Mesothelial cell of epicardium (in vitro differentiated cells): ENCODE data around the gene DCLK3. TPM values are rescaled to one million over a fixed set of nuclear protein-coding genes. Genes with fewer than 3 reads are reported as not detected.

Experiments used
- DNase-seq, 2 experiments: peaks; one replicate each; pipeline ENCODE4 v3.0.0; 2021; ENCODE audit warnings: low spot score in 2 of 2; ENCODE audit not compliant: unreplicated experiment in 2 of 2
- H3K27ac Mint-ChIP-seq: 2 replicates; pipeline ENCODE4 v1.8.0; 2021; ENCODE audit warnings: mixed read lengths
- H3K27me3 Mint-ChIP-seq: 2 replicates; pipeline ENCODE4 v1.8.0; 2021; ENCODE audit warnings: low read depth, mixed read lengths
- H3K36me3 Mint-ChIP-seq: 2 replicates; pipeline ENCODE4 v1.8.0; 2021; ENCODE audit warnings: mixed read lengths
- H3K4me1 Mint-ChIP-seq: 2 replicates; pipeline ENCODE4 v1.8.0; 2021; ENCODE audit warnings: mixed read lengths
- H3K4me3 Mint-ChIP-seq: 2 replicates; pipeline ENCODE4 v1.8.0; 2021; ENCODE audit warnings: mild to moderate bottlenecking, moderate library complexity, mixed read lengths
- H3K9me3 Mint-ChIP-seq: 2 replicates; pipeline ENCODE4 v1.8.0; 2021; ENCODE audit warnings: mixed read lengths
- CTCF ChIP-seq: fragments of 200-600 bp; sonication (generic); IDR thresholded peaks from one replicate; pipeline ENCODE4 v1.5.0; 2021; ENCODE audit warnings: antibody characterized with exemption; ENCODE audit not compliant: unreplicated experiment
- total RNA-seq: library from RNA; stranded (reverse); gene quantifications from 3 replicates; pipeline ENCODE4 v1.2.1, GENCODE V29; 2021

The DCLK3 gene
- total RNA-seq, 1 donor from 2014 or later = 0.38 TPM

- Mint-ChIP-seq H3K36me3 (no peaks in the 10 kb centered on the region), H3K27ac (no peak overlapping the region), H3K4me1 (no peaks in the 10 kb centered on the region), H3K9me3 (no peaks in the 10 kb centered on the region), H3K4me3 (no peak overlapping the region), H3K27me3 (peaks cover 72% of the 10 kb centered on the region)
- DNase-seq = no peak
- no peak for TF ChIP-seq CTCF
Observed at GRCh38 chr3:36709281-36709680, 55.1 kb downstream of the DCLK3 start.

- no peaks in the 10 kb centered on the region for H3K9me3 Mint-ChIP-seq
Observed at GRCh38 chr3:36707623-36708409, 56.5 kb downstream of the DCLK3 start.

GRCh38 chr3:36705015-36705414, 59.3 kb downstream of the DCLK3 start:
- H3K27ac Mint-ChIP-seq = no peak overlapping the region
- H3K4me3 Mint-ChIP-seq = no peak overlapping the region
- H3K9me3 Mint-ChIP-seq = no peaks in the 10 kb centered on the region
- H3K36me3 Mint-ChIP-seq = no peaks in the 10 kb centered on the region
- H3K27me3 Mint-ChIP-seq = peaks cover 75% of the 10 kb centered on the region
- DNase-seq = no peak
- TF ChIP-seq CTCF = no peak
- H3K4me1 Mint-ChIP-seq = no peaks in the 10 kb centered on the region

More at GRCh38 chr3:36707623-36708409, 56.5 kb downstream of the DCLK3 start:
- no peak for TF ChIP-seq CTCF
- Mint-ChIP-seq H3K4me1 (no peaks in the 10 kb centered on the region), H3K36me3 (no peaks in the 10 kb centered on the region), H3K27ac (no peak overlapping the region), H3K27me3 (peaks cover 82% of the 10 kb centered on the region), H3K4me3 (no peak overlapping the region)
- no peak for DNase-seq

- DNase-seq = no peak
- H3K9me3 Mint-ChIP-seq = no peaks in the 10 kb centered on the region
- H3K27ac Mint-ChIP-seq = no peak overlapping the region
- no peak for TF ChIP-seq CTCF
- H3K27me3 Mint-ChIP-seq = peaks cover 73% of the 10 kb centered on the region
- no peaks in the 10 kb centered on the region for H3K36me3 Mint-ChIP-seq
- H3K4me3 Mint-ChIP-seq = no peak overlapping the region
- H3K4me1 Mint-ChIP-seq = no peaks in the 10 kb centered on the region
Observed at GRCh38 chr3:36704280-36704679, 60.1 kb downstream of the DCLK3 start.

GRCh38 chr3:36701249-36701572, 63.1 kb downstream of the DCLK3 start:
- Mint-ChIP-seq H3K4me1 (no peaks in the 10 kb centered on the region), H3K4me3 (no peak overlapping the region), H3K9me3 (no peaks in the 10 kb centered on the region), H3K36me3 (no peaks in the 10 kb centered on the region), H3K27ac (no peak overlapping the region), H3K27me3 (peaks cover 57% of the 10 kb centered on the region)
- no peak for DNase-seq
- no peak for TF ChIP-seq CTCF
